ENCODE measurements around the gene TSEN54.

The TSEN54 gene

DNA sequence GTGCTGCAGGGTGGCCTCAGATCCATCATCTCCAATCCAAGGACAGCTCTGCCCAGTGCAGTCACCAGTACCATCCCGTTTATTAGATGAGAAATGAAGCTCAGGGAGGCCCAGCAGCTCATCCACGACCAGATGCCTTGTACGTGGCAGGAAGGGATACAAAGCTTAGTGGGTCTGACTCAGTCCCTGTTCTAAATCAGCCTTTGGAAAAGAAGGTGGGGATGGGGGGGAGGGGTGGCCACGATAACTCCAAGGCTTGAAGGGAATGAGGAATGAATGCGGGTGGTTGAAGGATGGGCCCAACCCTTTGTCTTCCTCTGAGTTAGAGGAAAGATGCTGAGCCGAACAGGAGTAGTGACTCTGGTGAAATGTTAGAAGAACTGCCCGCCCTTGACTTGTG, 34.9 kb downstream of the TSEN54 start:
- TF ChIP-seq, protein P1, sequence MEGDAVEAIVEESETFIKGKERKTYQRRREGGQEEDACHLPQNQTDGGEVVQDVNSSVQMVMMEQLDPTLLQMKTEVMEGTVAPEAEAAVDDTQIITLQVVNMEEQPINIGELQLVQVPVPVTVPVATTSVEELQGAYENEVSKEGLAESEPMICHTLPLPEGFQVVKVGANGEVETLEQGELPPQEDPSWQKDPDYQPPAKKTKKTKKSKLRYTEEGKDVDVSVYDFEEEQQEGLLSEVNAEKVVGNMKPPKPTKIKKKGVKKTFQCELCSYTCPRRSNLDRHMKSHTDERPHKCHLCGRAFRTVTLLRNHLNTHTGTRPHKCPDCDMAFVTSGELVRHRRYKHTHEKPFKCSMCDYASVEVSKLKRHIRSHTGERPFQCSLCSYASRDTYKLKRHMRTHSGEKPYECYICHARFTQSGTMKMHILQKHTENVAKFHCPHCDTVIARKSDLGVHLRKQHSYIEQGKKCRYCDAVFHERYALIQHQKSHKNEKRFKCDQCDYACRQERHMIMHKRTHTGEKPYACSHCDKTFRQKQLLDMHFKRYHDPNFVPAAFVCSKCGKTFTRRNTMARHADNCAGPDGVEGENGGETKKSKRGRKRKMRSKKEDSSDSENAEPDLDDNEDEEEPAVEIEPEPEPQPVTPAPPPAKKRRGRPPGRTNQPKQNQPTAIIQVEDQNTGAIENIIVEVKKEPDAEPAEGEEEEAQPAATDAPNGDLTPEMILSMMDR (IDR thresholded peaks at IDR 0.05; ENCODE audit: control insufficient read depth, extremely low read depth, insufficient read depth), result no peak
- no peak overlapping the region for H3K4me3 ChIP-seq (ENCODE audit: low read depth, low read length)
- DNase-seq (ENCODE audit: low read depth), result no peak

DNA sequence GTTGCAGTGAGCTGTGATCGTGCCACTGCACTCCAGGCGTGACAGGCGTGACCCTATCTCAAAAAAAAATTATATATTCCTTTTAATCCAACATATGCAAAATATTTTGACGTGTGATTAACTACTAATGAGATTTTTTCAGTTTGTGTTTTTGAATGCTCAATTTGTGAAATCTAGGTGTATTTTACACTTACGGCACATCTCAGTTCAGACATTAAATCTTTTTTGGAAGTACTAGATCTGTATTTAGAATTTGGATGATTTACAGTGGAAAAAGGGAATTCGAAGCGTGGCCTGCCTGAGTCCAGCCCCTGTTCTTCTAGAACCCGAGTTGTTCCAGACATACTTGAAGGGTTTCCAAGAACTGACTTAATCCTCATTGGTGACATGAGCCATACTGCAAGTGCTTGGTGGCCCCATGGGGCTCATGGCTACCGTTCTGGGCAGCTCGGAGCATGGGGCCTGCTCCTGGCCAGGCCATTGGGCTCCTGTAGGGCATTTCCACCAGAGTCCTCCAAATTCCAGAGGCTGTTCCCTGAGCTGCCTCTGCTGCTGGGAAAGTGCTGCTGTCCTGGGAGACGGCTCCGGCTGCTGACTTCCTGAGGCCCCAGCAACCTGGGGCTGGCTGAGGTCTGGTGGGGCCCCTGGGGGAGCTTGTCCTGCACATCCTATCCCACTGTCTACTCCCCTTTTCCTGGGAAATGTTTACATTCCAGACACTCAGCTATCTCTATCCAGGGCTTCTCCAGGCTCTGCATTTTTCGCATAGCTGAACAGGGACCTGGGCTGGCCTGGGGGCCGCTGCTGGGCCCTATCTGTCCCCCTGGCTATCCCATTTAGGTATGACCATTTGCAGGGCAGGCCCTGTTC, 36.3 kb downstream of the TSEN54 start:
- DNase-seq (ENCODE audit: low read depth), result no peak
- H3K4me3 ChIP-seq (ENCODE audit: low read depth, low read length), result no peak overlapping the region
- TF ChIP-seq, protein P1 (IDR thresholded peaks at IDR 0.05; ENCODE audit: control insufficient read depth, extremely low read depth, insufficient read depth), result no peak

DNA sequence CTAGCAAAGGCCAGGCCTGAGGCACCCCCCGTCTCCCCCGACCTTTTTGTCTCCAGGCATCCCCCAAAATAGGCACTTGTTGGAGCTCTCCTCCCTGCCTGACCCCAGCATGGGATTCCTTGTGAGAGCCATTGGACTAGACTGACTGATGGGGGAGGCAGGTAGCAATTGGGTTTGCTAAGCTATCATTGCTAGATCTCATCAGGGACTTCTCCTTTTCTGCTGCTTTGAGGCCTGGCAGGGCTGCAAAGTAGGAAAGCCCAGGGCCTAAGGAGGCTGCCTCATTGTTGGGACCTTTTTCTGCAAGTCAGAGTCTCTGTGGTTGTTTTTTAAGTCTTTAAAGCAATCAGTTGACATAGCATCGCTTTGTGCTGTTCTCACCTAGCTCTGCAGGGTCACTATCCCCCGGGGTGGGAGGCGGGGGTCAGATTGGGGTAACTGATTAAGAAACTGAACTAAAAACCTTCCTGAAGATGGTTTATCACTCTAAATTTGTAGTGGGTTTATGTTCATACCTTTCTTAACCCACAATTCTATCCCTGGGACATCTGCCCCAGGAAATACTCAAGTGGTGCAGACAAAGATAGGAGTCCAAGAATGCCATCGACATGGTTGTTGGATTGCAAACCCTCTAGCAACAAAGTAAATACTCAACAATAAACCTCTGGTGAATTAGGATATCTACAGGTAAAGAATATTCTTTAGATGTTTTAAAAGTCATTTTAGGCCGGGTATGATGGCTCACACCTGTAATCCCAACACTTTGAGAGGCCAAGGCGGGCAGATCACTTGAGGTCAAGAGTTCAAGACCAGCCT, 37.2 kb downstream of the TSEN54 start:
- no peak overlapping the region for H3K4me3 ChIP-seq (ENCODE audit: low read depth, low read length)
- DNase-seq (ENCODE audit: low read depth), result no peak
- TF ChIP-seq, protein P1 (IDR thresholded peaks at IDR 0.05; ENCODE audit: control insufficient read depth, extremely low read depth, insufficient read depth), result no peak

DNA sequence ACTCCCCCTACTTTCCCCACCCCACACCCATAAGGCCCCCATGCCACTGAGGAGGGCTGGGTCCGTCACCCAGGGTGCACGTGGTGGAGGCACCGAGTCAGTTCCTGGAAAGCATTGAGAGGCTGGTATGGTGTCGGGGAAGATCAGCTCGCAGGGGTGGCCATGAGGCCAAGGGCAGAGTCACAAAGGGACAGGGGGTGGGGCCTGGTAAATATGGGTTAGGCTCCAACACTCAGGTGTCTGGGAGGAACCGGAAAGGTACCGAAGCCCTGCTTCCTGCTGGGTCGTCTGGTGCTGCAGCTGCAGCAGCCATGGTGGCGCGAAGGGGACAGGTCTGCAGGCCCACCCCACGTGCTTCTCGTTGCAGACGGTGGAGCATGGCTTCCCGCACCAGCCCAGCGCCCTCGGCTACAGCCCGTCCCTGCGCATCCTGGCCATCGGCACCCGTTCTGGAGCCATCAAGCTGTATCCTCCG, 39.4 kb downstream of the TSEN54 start:
- TF ChIP-seq, protein P1 (IDR thresholded peaks at IDR 0.05; ENCODE audit: control insufficient read depth, extremely low read depth, insufficient read depth), result no peak
- no peak overlapping the region for H3K4me3 ChIP-seq (ENCODE audit: low read depth, low read length)
- DNase-seq (ENCODE audit: low read depth), result no peak

DNA sequence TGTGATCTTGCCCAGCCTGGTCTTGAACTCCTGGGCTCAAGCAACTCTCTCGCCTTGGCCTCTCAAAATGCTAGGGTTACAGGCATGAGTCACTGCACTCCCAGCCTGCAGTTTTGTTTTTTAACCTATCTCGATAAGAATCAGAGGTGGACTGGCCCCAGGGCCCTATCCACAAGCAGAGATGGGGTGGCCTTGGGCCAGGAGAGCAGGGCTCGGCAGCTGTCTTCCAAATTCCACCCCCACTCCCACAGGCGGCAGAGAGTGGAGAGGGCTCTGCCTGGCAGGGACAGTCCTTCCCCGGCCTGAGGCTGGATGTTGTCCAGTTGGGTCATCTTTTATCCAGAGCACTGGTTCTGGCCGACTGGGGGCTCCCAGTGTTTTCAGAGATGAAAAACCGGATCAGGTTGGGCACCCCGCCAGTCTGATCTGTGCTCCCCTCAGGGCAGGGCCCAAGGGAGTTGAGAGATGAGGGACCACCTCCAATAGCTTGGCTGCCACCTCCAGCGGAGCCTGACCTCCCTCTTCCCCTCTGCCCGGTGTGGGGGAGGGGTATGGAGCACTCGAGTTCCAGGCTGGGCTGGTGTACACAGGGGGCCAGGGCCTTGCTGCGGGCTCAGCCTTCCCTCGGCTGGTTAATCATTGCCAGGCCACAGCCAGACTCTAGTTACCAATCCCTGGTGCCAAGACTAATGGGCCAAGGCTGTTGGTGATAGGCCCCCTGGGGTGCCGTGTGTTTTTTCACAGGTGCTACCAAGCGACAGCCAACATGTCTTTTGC, 40.9 kb downstream of the TSEN54 start:
- TF ChIP-seq, protein P1 (IDR thresholded peaks at IDR 0.05; ENCODE audit: control insufficient read depth, extremely low read depth, insufficient read depth), result no peak
- H3K4me3 ChIP-seq (ENCODE audit: low read depth, low read length), result no peak overlapping the region
- DNase-seq (ENCODE audit: low read depth), result peak; percentile 86

DNA sequence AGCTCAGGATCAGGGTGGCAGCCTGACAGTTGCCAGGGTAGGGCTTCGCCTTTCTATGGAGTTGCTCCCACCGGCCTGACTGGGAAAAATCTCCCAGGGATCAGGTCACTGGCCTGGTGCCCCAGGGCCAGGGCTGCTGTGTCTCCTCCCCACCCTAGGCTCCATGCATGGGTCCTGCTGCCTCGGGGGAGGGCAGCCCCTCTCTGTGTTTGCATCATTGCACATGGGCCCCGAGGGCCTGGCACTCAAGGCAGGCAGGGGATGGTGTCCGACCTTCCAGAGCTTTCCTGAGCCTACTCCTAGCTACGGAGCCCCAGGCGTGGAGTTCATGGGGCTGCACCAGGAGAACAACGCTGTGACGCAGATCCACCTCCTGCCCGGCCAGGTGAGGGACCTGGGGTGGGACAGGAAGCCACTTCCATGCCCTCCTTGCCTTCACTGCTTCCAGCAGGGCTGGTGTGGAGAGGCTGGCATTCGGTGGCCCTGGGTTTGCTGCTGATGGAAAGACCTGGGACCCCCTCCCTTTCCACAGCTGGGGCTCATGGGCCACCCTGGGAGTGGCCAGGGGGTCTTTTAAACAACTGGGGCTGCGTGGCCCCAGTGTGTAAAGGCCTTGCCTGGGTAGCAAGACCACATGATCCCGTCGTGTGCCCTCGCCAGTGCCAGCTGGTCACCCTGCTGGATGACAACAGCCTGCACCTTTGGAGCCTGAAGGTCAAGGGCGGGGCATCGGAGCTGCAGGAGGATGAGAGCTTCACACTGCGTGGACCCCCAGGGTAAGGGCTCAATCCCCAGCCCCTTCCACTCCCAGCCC, 41.7 kb downstream of the TSEN54 start:
- DNase-seq (ENCODE audit: low read depth), result no peak
- TF ChIP-seq, protein P1 (IDR thresholded peaks at IDR 0.05; ENCODE audit: control insufficient read depth, extremely low read depth, insufficient read depth), result no peak
- peak overlapping the region; percentile 23; the same call in 1 of the 2 replicates for H3K4me3 ChIP-seq (ENCODE audit: low read depth, low read length)

Measured in LNCaP clone FGC (cell line).